Measurements from ENCODE around the gene GPR52. TPM values are rescaled to one million over a fixed set of nuclear protein-coding genes. Genes with fewer than 3 reads are reported as not detected.

GPR52 gene
- total RNA-seq, 1 donor from 2014 or later = not detected

- Histone ChIP-seq H3K27me3 (ENCODE audit: control insufficient read depth, insufficient read depth, low read length) (no peaks in the 10 kb centered on the region), H3K36me3 (ENCODE audit: control insufficient read depth, insufficient read depth, low read length) (no peaks in the 10 kb centered on the region), H3K4me3 (ENCODE audit: low read depth, low read length) (no peak overlapping the region)
- TF ChIP-seq, protein P1, sequence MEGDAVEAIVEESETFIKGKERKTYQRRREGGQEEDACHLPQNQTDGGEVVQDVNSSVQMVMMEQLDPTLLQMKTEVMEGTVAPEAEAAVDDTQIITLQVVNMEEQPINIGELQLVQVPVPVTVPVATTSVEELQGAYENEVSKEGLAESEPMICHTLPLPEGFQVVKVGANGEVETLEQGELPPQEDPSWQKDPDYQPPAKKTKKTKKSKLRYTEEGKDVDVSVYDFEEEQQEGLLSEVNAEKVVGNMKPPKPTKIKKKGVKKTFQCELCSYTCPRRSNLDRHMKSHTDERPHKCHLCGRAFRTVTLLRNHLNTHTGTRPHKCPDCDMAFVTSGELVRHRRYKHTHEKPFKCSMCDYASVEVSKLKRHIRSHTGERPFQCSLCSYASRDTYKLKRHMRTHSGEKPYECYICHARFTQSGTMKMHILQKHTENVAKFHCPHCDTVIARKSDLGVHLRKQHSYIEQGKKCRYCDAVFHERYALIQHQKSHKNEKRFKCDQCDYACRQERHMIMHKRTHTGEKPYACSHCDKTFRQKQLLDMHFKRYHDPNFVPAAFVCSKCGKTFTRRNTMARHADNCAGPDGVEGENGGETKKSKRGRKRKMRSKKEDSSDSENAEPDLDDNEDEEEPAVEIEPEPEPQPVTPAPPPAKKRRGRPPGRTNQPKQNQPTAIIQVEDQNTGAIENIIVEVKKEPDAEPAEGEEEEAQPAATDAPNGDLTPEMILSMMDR (IDR thresholded peaks at IDR 0.05; ENCODE audit: insufficient read depth, low read length, poor library complexity, severe bottlenecking) = no peak
- DNase-seq (ENCODE audit: low read depth) = no peak
Measured at GRCh38 chr1:174417921-174418320, 29.8 kb upstream of the GPR52 start.

DNA sequence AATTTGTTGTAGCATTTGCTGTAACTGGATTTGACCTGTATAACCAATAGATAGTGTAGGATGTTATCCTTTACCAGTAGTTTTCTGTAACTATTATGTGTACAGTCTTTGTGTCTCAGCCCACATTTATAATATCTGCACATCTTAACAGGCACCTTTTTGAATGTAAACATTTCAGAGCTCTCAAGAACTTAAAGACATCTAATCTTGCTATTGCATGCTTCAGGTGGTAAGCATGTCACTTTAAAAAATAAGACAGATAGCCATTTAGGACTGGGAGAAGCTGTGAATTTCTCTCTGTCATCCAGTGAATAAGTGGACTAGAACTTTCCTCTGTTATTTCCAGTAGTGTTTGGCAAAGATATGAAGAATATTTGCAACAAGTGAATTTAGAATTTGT lies 22.6 kb upstream of the GPR52 start:
- Histone ChIP-seq H3K4me3 (ENCODE audit: low read depth, low read length) (no peak overlapping the region), H3K27me3 (ENCODE audit: control insufficient read depth, insufficient read depth, low read length) (no peaks in the 10 kb centered on the region), H3K36me3 (ENCODE audit: control insufficient read depth, insufficient read depth, low read length) (no peaks in the 10 kb centered on the region)
- TF ChIP-seq, protein P1 (IDR thresholded peaks at IDR 0.05; ENCODE audit: insufficient read depth, low read length, poor library complexity, severe bottlenecking) = no peak
- DNase-seq (ENCODE audit: low read depth) = no peak

GRCh38 chr1:174426153-174426552 lies 21.6 kb upstream of the GPR52 start:
- no peak for DNase-seq (ENCODE audit: low read depth)
- TF ChIP-seq, protein P1 (IDR thresholded peaks at IDR 0.05; ENCODE audit: insufficient read depth, low read length, poor library complexity, severe bottlenecking) = no peak
- H3K4me3 ChIP-seq (ENCODE audit: low read depth, low read length) = no peak overlapping the region
- H3K27me3 ChIP-seq (ENCODE audit: control insufficient read depth, insufficient read depth, low read length) = no peaks in the 10 kb centered on the region
- H3K36me3 ChIP-seq (ENCODE audit: control insufficient read depth, insufficient read depth, low read length) = no peaks in the 10 kb centered on the region

DNA sequence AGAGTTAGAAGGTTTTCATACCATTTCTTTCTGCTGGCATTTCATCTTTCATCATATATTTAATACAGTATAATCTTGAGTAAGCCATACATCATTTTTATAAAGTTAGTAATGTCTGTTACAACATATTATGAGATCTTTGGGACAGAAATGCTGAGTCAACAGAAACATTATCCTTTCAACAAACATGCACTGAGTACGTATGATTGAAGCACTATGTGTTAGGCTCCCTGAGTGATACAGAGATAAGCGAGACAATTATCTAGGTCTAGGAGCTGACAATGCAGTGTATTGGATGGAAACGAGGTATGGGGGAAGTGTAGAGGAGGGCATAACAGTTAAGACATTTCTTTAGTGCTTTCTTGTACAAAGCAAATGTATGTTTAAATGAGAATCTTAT lies 19.7 kb upstream of the GPR52 start:
- TF ChIP-seq, protein P1 (IDR thresholded peaks at IDR 0.05; ENCODE audit: insufficient read depth, low read length, poor library complexity, severe bottlenecking) = no peak
- Histone ChIP-seq H3K36me3 (ENCODE audit: control insufficient read depth, insufficient read depth, low read length) (no peaks in the 10 kb centered on the region), H3K4me3 (ENCODE audit: low read depth, low read length) (no peak overlapping the region), H3K27me3 (ENCODE audit: control insufficient read depth, insufficient read depth, low read length) (no peaks in the 10 kb centered on the region)
- no peak for DNase-seq (ENCODE audit: low read depth)

- no peak overlapping the region for H3K4me3 ChIP-seq (ENCODE audit: low read depth, low read length)
- H3K36me3 ChIP-seq (ENCODE audit: control insufficient read depth, insufficient read depth, low read length) = no peaks in the 10 kb centered on the region
- TF ChIP-seq, protein P1 (IDR thresholded peaks at IDR 0.05; ENCODE audit: insufficient read depth, low read length, poor library complexity, severe bottlenecking) = no peak
- no peaks in the 10 kb centered on the region for H3K27me3 ChIP-seq (ENCODE audit: control insufficient read depth, insufficient read depth, low read length)
- DNase-seq (ENCODE audit: low read depth) = no peak
Measured at GRCh38 chr1:174428739-174429138, 19.0 kb upstream of the GPR52 start.

DNA sequence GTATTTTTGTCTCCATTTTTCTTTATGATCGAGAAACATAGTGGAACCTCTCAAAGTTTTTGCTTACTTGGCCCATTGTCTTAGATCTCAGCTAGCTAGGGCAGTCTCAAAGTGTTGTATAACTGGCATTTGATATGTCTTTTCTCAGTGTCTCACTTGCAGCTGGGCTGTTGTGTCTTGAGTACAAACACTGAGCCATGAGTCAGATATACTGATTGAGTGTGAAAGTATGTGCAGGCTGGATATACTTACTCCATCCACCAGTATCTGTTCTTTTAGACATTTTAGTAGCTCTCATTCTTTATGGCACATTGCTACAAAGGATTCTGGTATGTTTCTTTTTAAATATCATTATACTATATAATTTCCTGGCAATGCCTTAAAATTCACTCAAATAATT lies 14.3 kb upstream of the GPR52 start:
- TF ChIP-seq, protein P1 (IDR thresholded peaks at IDR 0.05; ENCODE audit: insufficient read depth, low read length, poor library complexity, severe bottlenecking) = no peak
- Histone ChIP-seq H3K27me3 (ENCODE audit: control insufficient read depth, insufficient read depth, low read length) (no peaks in the 10 kb centered on the region), H3K36me3 (ENCODE audit: control insufficient read depth, insufficient read depth, low read length) (no peaks in the 10 kb centered on the region), H3K4me3 (ENCODE audit: low read depth, low read length) (no peak overlapping the region)
- peak; percentile 26 for DNase-seq (ENCODE audit: low read depth)

Measured in kidney epithelial cell (primary cell).